EH (cell line): Measurements from ENCODE around the gene MKI67.
"Not testable (repeated sequence)": the region's sequence is repeated elsewhere in the genome, so short reads cannot be mapped to it uniquely, and the experiment has no call there.

ENCODE experiments used
- DNase-seq: peaks from one replicate; pipeline ENCODE4 v3.0.0-alpha.2; 2015; ENCODE audit warnings: low read depth

Gene MKI67

DNA sequence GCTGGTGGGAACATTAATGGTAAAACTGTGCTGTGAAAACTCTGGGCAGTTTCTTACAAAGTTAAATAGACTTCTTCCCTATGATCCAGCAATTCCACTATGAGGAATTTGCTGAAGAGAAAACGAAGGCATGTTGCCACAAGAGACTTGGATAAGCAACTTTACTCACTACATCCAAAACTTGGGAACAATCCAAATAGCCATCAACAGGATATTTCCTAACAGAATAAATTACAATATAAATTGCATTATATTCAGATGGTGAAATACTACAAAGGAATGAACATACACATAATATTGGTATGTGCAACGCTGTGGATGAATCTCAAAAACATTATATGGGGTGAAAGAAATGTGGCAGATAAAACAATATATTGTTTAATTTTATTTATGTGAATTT, 21.4 kb upstream of the MKI67 start:
- peak; percentile 71 for DNase-seq

DNA sequence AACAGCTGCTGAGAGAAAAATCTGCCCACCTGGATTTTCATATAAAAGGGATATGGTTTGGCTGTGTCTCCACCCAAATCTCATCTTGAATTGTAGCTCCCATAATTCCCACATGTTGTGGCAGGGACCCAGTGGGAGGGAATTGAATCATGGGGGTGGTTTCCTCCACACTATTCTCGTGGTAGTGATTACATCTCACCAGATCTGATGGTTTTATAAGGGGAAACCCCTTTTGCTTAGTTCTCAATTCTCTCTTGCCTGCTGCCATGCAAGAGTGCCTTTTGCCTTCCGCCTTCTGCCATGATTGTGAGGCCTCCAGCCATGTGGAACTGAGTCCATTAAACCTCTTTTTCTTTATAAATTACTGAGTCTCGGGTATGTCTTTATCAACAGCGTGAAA, 20.8 kb upstream of the MKI67 start:
- no peak for DNase-seq

DNA sequence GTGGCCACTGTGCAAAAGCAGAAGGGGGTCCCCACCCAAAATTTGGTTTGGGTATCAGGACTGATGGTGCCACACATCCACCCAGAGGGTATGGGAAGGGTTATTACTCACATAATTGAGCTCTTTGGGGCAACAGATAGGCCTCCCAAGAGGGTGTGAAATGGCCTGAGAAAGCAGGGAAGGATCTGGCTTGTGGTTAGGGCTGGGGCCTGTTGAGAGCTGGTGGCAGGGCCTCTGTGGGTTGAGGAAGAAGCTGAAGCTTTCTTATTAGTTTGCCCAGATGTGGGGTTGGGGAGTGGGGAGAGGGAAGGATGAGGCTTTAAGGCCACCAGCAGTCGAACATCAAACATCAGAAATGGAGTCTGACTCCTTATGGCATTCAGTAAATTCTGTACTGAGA, 18.3 kb upstream of the MKI67 start:
- no peak for DNase-seq

DNA sequence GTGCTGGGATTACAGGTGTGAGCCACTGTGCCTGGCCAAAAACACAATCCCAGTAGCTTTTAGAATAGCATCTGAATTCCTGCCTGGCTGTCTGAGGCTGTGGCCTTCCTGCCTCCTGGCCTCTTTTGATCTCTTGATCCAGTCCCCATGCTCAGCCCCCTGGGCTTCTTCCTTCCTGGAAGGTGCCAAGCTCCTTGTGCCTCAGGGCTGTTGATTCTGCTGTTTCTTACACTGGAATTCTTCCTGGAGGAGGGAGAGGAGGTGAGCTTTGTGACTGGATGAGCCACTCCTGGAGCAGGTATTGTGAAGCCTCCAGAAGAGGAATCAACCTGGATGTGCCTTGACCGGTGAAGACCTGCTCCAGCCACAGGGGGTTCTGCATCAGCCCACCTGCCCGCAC, 17.3 kb upstream of the MKI67 start:
- DNase-seq: no peak

DNA sequence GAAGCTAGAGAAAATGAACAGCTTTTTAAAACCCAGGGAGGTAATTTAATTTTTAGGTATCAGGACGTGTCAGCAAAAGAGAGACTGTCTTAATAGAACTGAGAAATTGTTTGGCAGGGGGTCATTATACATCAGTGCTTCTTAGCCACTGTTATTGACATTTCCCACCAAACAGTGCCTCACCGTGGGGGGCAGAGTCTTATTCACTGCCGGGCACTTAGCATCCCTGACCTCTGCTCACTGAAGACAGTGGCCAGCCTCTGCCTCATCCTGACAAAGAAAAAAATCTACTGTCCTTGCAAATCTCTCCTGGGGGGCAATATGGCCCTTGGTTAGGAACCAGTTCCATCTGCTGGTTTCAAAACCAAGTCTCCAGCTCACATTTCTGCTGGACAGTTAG, 14.2 kb upstream of the MKI67 start:
- DNase-seq: no peak

DNA sequence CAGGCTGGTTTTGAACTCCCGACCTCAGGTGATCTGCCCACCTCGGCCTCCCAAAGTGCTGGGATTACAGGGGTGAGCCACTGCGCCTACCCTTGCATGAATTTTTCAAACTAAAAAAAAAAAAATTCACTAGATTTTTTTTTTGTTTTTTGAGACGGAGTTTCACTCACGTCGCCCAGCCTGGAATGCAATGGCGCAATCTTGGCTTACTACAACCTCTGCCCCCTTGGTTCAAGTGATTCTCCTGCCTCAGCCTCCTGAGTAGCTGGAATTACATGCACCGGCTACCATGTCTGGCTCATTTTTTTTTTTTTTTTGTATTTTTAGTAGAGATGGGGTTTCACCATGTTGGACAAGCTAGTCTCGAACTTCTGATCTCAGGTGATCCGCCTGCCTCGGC, 12.2 kb upstream of the MKI67 start:
- not testable (repeated sequence) for DNase-seq

DNA sequence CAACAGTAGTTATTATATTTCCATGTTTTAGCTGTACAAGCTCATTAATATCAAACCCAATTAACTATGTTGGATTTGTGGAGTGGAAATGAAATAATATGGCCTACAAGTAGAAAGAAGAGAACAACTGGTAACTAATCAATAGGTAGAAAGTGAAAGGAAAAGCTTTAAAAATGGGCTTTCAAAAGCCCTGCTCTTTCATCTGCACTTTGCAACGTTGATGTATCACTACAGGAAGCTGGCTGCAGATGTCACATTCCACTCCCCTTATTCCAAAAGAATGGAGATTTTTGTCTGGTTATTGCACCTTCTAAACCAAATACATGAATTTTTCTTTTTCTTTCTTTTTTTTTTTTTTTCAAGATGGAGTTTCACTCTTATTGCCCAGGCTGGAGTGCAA, 11.7 kb upstream of the MKI67 start:
- peak; percentile 9 for DNase-seq

DNA sequence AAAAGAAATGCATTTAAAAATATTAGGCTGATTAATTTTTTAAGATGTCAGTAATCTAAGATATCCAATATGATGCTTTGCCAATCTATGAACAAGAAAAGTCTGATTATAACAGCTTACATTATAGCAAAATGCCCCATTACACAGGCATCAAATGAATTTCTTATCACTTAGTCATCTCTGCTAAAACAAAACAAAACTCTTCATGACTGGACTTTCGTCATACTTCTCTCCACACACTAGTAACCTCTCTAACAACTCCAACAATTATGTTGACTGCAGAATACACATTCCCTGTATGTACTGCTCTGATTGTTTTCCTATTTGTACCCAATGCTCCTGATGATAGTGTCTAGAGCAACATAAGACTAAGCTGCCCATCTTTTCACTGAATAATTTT, 3.8 kb upstream of the MKI67 start:
- peak; percentile 30 for DNase-seq

DNA sequence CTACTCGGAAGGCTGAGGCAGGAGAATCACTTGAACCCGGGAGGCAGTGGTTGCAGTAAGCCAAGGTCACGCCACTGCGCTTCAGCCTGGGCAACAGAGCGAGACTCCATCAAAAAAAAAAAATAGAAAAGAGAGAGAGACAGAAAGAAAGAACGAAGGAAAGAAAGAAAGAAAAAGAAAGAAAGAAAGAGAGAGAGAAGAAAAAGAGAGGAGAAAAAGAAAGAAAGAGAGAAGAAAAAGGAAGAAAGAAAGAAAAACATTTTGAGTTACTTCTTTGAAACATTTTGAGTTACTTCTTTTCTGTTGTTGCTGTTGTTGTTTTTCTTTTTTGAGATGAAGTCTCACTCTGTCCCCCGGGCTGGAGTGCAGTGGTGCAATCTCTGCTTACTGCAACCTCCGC, 2.4 kb upstream of the MKI67 start:
- DNase-seq: no peak

DNA sequence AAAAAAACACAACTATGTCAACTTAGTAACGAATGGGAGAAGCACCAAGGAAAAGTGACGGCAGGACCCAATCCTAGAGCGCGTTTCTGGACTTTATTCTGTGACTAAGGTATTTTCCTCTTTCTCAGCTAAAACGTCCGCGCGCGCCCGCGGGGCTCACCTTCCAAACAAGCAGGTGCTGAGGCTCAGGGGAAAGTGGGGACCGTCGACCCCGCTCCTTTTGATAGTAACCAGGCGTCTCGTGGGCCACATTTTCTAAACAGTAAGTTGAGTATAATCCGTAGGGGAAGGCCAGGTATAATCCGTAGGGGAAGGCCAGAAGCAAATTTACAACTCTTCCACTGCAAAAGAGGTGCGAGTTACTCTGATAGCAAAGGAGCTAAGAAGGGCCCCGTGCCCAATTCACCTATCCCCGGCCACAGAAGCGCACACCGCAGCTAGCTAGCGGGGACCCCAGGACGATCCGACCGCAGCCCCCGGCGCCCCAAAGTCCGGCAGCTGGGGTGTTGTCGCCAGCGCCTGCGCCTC, 743 bp downstream of the MKI67 start:
- no peak for DNase-seq

DNA sequence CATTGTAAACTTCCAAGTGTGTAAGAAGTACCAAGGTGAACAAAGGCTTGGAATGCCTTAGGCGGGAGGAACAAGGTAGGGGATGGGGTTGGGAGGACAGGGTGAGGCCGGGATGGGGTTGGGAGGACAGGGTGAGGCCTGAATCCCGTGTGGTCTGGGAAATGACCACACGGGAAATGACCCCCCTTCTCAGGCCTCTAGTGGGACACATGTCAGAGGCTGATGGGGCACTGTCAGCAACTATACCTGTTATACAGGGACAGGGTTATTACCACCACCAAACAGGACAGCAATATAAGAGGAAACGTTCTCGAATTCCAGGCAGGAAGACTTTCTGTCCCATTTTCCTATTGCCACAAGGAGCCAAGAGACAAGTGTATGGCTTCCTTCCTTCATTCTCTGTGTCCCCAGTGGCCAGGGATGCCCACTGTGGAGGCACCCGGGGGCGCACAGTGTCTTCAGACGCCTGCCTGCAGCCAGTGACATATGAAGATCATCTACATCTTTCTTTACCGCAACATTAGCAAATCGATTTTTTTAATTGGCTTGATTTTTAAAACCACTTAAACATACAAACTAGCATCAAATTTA, 1.3 kb downstream of the MKI67 start:
- peak; percentile 16 for DNase-seq

DNA sequence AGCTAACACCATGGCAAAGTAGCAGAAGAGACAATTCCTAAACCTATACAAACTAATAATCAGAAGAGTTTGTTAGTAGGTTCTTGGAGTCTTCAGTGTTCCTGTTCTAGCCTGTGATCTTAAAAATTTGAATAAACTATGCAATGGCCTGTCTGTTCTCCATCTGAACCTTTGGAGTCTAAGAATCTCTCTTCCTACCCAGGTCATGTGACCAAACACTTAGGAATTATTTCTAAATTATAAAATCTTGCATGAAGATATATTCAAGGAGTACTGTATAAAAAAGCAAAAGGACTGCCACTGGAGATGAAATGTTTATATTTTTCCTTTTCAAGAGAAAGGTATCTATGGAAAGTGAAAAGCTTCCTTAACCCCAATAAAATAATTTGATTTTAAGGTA, 2.4 kb downstream of the MKI67 start:
- no peak for DNase-seq

DNA sequence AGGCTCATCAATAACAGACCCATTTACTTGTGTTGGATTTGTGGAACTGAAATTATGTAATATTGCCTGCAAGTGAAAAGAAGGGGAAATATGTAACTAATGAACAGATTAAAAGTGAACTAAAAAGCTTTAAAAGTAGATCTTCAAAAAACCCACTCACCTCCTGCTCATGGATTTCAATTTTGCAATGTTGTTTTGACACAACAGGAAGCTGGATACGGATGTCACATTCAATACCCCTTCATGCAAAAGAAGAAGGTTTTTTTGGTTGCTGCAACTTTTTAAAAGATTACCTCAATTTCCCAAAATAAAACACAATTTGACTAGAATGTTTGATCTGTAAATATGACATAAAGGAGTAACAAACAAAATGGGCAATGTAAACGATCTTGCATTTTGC, 3.3 kb downstream of the MKI67 start:
- no peak for DNase-seq

DNA sequence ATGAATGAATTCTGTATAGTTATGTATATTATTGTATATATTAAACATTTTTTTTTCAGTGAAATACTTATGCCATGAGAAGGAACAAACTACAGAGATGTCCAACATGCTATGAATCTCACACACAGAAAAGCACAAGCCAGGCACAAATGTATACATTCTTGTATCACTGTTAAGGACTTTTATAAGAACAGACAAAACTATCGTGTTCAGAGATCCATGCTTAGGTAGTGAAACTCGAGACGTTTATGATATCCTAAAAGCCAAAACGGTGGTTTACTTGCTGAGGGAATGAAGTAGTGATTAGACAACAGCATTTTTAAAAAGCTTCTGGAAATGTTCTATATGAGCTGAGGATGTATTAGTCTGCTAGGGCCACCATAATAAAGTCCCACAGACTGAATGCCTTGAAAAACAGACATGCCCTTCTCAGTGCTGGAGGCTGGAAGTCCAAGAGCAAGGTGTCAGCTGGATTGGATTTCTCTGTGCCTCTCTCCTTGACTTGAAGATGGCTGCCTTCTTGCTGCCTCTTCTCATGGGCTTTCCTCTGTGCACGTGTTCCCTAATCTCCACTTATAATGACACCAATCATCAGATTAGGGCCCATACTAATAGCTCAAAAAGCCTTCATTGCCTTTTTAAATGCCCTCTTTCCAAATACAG, 4.3 kb downstream of the MKI67 start:
- DNase-seq: no peak

DNA sequence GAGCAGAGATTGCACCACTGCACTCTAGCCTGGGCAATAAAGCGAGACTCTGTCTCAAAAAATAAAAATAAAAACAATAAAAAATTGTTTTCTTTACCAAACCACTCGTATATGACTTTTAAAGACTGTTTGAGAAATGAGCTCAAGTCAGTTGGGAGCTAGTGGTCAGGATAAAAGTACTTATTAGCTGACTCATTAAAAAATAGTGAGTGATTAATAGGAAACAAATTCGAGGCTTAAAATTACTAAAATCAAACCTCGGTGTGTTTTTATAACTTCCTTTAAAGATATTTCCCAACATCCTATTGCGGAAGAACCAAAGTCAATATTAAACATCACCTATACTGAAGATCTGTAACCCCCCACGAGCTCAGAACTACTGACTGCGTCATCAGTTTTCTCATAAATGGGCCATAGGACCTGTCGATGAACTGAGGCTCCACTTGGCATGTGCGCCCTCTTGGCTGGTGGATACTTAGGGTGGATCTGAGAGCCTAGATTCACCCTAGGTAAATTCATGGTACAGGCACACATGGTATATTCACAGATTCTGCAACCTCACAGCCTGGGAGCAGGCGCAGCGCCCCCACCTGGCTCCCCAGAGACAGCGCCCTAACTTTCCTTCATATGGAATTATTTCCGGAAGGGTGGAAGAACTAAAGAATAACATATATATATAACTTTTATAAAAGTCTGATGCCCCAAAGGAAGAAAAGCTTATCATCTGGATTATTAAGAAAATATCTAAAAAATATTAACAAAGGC, 9.2 kb downstream of the MKI67 start:
- DNase-seq: peak; percentile 20

DNA sequence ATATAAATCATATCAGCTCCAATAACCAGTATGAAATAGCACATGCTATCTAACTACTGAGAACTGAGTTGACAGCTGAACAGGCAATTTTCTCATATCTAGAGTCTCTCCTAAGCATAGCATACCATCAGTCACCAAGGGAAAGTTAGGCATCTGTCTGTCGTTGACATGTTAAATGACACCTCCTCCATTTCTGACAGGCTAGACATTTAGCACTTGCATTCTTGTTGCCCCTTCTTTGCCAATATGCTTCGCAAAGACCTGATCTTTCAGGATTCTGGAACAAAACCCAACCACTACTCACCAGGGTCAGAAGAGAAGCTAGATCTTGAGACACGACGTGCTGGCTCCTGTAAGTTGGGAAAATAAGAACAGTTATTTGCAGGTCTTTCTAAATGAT, 10.0 kb downstream of the MKI67 start:
- no peak for DNase-seq

DNA sequence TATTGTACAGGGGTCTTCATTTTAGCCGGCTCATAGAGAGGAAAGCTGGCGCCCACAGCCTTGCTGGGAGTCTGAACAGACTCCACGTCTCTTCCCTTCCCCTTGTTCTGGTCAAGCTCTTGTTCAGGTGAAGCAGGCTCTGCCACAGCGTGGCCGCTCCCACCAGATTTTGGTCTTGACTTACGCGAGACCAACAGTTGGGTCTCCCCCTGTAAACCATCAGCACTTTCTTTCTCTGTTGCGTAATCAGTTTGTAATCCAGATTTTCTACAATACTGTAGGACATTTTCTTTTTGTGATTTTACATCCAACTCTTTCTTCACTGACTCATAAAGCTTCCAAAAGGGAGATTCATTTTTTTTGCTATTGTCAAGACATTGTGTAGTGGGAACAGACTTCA, 10.9 kb downstream of the MKI67 start:
- DNase-seq: no peak

DNA sequence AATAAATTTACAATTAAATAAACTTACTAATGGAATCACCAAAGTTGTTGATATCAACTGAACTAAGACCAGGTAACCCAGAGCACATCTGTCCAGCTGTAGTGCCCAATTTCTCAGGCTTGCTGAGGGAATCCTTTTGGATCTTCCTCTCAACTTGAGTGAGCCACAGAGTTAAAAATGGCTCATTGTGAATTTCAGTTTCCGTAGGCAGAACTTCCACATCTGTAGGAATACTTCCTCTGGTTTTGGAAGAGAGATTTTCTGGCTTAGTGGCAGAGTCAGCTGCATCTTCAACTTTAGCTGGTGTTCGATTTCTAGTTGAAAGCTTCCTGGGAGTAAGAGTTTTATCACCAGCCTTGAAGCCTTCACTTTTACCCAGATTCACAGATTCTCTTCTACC, 11.3 kb downstream of the MKI67 start:
- no peak for DNase-seq

DNA sequence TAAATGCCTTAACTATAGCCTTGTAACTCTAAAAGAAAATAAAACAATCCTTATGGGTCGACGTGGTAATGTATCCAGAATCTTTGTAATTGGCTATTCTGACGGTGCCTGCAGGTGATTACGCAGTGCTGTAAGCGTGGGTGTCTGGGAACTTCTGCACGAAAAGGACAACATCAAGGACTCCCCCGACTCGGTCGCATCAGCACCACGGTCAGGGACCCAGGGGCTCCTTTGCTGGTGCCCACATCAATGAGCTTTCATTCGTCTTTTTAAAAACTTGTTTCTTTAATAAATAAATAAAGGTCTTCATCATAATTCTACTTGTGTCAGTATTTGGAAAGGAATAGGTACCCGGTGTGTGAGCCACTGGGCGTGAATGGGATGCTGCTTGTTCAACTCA, 13.2 kb downstream of the MKI67 start:
- DNase-seq: no peak

DNA sequence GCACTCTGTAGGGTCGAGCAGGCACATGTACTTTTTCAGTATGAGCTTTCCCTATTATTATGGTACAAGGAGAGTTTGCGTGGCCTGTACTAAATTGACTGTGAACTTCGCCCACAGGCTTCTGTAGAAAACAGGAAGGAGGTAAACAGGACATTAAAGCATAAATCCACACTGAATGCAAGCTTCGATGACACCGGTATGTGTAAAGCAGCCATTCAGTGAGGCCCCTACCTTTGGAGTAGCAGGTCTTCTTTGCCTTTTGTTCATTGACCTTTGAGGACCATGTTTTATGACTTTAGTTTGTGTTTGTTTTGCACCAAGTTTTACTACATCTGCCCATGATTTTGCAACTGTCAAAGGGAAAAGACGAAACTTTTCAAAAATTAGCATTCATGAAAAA, 14.5 kb downstream of the MKI67 start:
- DNase-seq: no peak

DNA sequence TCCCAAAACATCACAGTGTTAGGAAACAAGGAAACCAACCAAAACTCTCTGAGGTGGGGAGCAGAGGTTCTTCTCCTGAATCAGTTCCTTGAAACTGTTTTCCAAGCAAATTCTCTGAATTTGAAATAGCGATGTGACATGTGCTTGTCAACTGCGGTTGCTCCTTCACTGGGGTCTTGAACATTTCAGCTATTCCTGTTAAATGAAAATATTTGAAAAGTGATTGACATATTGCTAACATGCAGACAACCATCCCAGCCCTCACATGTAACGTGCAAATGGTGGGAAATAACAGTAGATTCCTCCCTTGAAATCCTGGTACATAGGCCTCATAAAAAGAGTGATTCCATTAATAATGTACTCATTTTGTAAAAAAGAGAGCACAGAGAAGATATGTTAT, 15.9 kb downstream of the MKI67 start:
- no peak for DNase-seq

DNA sequence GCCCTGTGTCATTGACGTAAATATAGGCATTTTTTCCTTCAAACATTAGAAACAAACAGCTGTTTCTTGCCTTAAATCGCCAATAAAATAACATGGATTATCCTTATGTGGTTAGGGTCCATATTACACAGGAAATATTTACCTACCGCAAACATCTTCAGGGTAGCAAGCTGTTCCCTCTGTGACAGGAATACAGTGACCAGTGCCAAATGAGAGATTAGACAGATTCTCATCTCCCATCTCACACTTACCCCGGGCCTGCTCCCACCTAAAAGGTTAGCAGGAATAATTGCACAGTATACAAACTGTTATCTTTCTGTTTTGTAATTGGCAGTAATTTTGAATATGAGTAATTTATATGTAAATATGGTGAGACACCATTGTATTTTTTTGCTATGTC, 16.5 kb downstream of the MKI67 start:
- DNase-seq: no peak

DNA sequence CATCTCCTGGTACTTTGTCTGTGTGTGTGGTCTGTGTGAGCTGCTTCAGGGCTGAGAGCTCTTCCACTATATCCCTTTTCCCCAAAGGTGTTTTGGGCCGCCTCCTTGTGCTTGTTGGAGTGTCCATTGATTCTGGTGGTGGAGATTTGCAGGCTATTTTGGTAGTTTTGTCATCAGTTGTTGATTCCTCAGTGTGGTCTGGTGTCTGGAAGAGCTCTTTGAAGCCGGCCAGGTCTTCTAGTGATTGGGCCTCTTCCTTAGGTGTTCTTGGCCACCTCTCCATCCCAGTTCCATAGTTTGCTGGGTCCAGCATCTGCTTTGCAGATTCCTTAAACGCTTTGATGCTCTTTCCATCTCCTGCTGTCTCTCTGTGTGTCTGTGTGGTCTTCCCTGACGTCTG, 20.8 kb downstream of the MKI67 start:
- no peak for DNase-seq
